Ectodermal cell (in vitro differentiated cells): ENCODE results near the gene CMTM4.

Experiments
- H3K27ac ChIP-seq: 2 replicates; pipeline ENCODE4 v1.7.0; 2013; ENCODE audit warnings: mild to moderate bottlenecking, low read depth, low read length; ENCODE audit not compliant: insufficient read depth, poor library complexity, severe bottlenecking
- H3K27me3 ChIP-seq: 2 replicates; pipeline ENCODE4 v1.7.0; 2013; ENCODE audit warnings: mild to moderate bottlenecking, low read length; ENCODE audit not compliant: insufficient read depth, control insufficient read depth, poor library complexity, severe bottlenecking
- H3K36me3 ChIP-seq: one replicate; pipeline ENCODE4 v1.7.0; 2013; ENCODE audit warnings: low read length; ENCODE audit not compliant: control insufficient read depth, insufficient read depth
- H3K4me1 ChIP-seq: one replicate; pipeline ENCODE4 v1.7.0; 2013; ENCODE audit warnings: low read length; ENCODE audit not compliant: control insufficient read depth, insufficient read depth
- H3K4me3 ChIP-seq: 2 replicates; pipeline ENCODE4 v1.7.0; 2013; ENCODE audit warnings: low read depth, low read length, control low read depth; ENCODE audit not compliant: insufficient read depth
- H3K9me3 ChIP-seq: 2 replicates; pipeline ENCODE4 v1.7.0; 2013; ENCODE audit warnings: mild to moderate bottlenecking, low read length, moderate library complexity; ENCODE audit not compliant: control insufficient read depth
- WGBS, 2 experiments: methylation state at CpG; one replicate each; pipeline ENCODE4 v1.1.7; 2013; ENCODE audit warnings: missing lambda C conversion rate in 2 of 2; 5-methylcytosine and 5-hydroxymethylcytosine counted together

The CMTM4 gene

DNA sequence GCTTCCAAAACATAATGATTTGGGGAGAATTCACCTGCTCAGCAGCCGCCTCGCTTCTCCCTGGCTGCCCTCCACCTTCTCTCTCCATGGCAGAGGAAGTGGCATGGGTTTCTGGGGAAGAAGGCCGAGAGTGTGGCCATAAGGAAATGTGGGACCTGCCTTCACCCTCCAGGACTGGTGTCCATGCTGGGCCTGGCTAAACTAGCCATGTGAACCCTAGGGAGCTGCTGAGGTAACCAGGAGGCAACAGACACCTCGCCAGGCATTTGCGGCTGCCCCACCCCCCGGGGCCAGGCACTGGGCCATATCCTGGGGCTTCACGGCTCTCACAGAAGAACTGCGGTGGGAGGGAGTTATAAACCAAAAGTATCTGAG, 9.9 kb upstream of the CMTM4 start:
- Histone ChIP-seq H3K27ac (no peak overlapping the region), H3K9me3 (no peaks in the 10 kb centered on the region), H3K4me1 (no peaks in the 10 kb centered on the region), H3K27me3 (no peaks in the 10 kb centered on the region), H3K36me3 (no peaks in the 10 kb centered on the region), H3K4me3 (no peak overlapping the region)
- WGBS, 2 experiments: 86 to 88% methylated on average over 8 of the region's 8 CpGs

DNA sequence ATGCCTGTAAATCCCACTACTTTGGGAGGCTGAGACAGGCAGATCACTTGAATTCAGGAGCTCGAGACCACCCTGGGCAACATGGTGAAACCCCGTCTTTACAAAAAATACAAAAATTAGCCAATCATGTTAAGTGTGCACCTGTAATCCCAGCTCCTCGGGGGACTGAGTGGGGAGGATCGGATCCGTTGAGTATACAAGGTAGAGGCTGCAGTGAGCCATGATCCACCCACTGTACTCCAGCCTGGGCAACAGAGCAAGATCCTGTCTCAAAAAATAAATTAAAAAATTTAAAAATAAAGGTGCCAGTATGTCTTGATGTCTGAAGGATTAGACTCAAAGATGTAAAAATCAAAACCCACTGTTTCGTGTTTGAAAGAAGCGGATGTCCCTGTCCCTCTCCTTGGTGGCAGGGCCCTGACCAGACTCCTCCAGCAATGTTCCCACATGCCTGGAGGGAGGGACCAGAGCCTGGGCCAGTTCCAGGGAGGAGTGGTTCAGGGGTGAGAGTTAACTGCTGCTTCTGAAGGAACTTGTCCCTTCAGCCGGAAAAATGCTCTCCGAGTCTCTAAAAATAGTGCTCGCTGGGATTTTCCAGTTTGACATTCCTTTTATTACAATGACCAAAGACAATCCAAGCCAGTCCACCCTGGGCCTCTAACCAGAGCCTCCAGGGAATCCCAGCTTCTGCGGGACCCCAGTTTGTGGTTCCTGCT, 9.4 kb upstream of the CMTM4 start:
- 88 to 96% methylated on average over 11 of the region's 11 CpGs for WGBS, 2 experiments
- Histone ChIP-seq H3K9me3 (no peaks in the 10 kb centered on the region), H3K36me3 (no peaks in the 10 kb centered on the region), H3K27me3 (no peaks in the 10 kb centered on the region), H3K27ac (no peak overlapping the region), H3K4me3 (no peak overlapping the region), H3K4me1 (no peaks in the 10 kb centered on the region)

DNA sequence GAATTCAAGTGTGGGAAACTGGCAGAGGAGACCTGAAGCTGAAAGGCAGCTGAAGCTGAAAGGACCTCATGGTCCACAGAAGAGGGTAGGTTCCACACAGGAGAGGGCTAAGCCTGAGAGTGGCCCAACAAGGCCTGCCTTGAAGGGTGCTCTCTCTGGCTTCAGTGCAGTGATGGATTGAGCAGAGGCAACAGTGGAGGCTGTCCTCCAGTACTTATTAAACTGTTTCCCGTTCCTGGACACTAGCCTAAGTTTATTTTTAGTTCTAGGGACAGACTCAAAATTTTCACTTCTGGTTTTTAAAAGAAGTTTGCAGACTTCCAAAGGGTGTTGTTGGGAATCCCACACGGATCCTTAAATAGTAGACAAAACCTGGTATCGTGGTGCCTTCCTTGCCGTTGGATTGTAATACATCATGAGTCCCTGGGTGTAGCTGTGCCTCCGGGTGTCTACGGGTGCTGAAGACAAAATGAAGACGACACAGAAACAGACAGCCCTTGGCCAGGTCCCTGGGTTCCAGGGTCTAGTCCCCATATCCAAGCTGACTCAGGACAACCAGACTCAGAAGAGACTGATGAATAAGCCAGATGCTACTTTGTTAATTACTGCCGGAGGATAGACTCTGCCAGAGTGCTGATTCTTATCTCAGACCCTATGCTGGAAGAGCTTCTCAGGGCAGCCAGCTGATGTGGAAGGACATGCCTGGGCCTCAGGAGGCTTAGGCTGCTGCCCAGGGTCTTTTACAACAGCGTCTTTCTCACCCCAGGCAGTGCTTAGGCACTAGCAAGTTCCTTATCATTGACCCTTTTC, 7.1 kb upstream of the CMTM4 start:
- no peaks in the 10 kb centered on the region for H3K9me3 ChIP-seq
- no peaks in the 10 kb centered on the region for H3K4me1 ChIP-seq
- WGBS, 2 experiments: 90 to 93% methylated on average over 9 of the region's 9 CpGs
- no peaks in the 10 kb centered on the region for H3K36me3 ChIP-seq
- H3K4me3 ChIP-seq: no peak overlapping the region
- H3K27ac ChIP-seq: no peak overlapping the region
- H3K27me3 ChIP-seq: no peaks in the 10 kb centered on the region

DNA sequence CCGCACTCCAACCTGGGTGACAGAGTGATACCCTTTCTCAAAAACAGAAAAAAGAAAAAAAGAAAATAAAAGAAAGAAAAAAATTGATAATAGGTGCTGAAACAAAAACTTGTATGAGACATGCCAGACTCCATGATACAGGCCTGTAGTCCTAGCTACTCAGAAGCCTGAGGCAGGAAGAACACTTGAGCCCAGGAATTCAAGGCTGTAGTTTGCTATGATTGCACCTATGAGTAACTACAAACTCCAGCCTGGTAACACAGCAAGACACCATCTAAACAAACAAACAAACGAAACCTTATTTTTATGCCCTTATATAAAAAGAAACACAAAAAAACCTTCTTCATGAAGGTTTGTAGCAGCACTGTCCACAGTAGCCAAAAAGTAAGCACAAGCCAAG, 5.0 kb upstream of the CMTM4 start:
- no peaks in the 10 kb centered on the region for H3K36me3 ChIP-seq
- no peaks in the 10 kb centered on the region for H3K4me1 ChIP-seq
- no peaks in the 10 kb centered on the region for H3K9me3 ChIP-seq
- WGBS, 2 experiments: 80 to 92% methylated on average over 2 of the region's 2 CpGs
- peaks cover 10% of the 10 kb centered on the region for H3K27me3 ChIP-seq
- no peak overlapping the region for H3K4me3 ChIP-seq
- H3K27ac ChIP-seq: no peak overlapping the region

DNA sequence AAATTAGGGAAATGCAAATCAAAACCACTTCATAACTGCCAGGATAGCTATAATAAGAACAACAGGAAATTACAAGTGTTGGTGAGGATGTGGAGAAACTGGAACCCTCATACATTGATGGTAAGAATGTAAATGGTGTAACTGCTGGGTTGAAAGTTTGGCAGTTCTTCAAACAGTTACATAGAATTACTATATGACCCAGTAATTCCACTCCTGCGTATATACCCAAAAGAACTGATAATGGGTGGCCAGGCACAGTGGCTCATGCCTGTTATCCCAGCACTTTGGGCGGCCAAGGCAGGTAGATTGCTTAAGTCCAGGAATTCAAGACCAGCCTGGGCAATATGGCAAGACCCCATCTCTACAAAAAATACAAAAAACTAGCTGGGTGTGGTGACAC, 4.5 kb upstream of the CMTM4 start:
- H3K4me1 ChIP-seq: no peaks in the 10 kb centered on the region
- no peaks in the 10 kb centered on the region for H3K36me3 ChIP-seq
- H3K27ac ChIP-seq: no peak overlapping the region
- WGBS, 2 experiments: 92 to 94% methylated on average over 2 of the region's 2 CpGs
- H3K4me3 ChIP-seq: no peak overlapping the region
- H3K27me3 ChIP-seq: peaks cover 13% of the 10 kb centered on the region
- H3K9me3 ChIP-seq: no peaks in the 10 kb centered on the region

DNA sequence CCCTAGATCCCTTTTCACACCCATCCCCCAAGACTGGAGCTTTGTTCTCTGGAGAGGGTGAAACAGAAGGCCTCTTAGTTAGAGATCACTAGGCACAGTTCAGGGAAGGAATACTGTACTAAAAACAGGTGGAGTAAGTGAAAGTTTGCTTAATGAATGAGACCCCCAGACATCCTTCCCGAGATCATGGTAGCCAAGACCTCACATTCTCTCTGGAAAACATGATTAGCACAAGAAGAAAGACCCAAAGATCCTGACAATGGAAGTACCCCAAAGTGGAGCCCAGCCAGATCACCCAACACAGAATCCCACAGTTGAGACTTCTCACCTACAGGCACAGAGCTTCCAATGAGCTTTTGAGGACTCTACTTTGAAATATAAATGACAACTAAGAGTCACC, 3.4 kb upstream of the CMTM4 start:
- Histone ChIP-seq H3K9me3 (no peaks in the 10 kb centered on the region), H3K27ac (no peak overlapping the region), H3K36me3 (no peaks in the 10 kb centered on the region), H3K27me3 (peaks cover 22% of the 10 kb centered on the region), H3K4me3 (no peak overlapping the region), H3K4me1 (peaks cover 4% of the 10 kb centered on the region)
- WGBS, 2 experiments: 75 to 83% methylated on average over 1 of the region's 1 CpG

DNA sequence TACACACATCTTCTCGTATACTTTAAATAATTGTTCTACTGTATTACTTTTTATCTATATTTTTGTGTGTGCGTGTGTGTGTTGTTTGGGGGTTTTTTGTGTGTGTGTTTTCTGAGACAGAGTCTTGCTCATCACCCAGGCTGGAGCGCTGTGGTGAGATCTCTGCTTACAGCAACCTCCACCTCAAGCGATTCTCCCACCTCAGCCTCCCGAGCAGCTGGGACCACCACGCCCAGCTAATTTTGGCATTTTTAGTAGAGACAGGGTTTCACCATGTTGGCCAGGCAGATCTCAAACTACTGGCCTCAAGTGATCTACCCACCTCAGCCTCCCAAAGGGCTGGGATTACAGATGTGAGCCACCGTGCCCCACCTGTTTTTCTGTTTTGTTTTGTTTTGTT, 1.5 kb upstream of the CMTM4 start:
- 89 to 91% methylated on average over 5 of the region's 7 CpGs for WGBS, 2 experiments
- H3K4me3 ChIP-seq: no peak overlapping the region
- no peak overlapping the region for H3K27ac ChIP-seq
- peaks cover 22% of the 10 kb centered on the region for H3K27me3 ChIP-seq
- H3K4me1 ChIP-seq: peaks cover 4% of the 10 kb centered on the region
- no peaks in the 10 kb centered on the region for H3K36me3 ChIP-seq
- H3K9me3 ChIP-seq: no peaks in the 10 kb centered on the region

DNA sequence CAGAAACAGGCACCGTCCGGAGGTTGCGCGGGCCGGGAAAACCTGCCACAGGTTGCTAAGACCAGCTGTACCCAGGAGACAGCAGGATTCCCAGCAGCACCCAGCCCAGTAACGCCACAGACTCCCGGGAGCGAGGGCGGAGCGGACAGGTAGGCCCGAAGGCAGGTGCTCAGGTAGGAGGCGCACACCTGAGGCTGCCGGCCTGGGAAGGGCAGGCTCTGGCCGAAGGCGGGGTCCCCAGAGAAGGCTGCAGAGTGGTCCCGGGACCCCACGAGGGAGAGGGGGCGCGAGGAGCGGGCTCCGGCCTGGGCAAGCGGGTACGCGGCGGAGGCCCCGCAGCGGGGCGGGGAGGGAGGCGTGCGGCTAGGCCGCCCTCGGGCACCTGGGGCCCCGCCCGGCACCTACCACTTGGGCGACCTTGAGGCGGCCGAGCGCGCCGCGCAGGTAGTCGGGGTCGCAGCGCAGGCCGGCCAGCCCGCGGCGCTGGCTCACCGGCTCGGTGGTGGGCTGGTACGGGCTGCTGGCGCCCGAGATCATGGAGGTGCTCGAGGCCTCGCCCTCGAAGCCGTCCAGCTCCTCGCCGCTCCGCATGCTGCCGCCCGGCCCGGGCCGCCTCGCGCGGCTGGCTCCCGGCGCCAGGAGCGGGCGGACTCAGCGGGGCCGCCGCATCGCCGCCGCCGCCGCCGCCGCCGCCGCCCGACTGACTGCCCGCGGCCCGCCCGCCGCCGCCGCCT, 441 bp downstream of the CMTM4 start:
- Histone ChIP-seq H3K4me3 (peak overlapping the region; percentile 37), H3K4me1 (peaks cover 4% of the 10 kb centered on the region), H3K27me3 (peaks cover 22% of the 10 kb centered on the region), H3K27ac (no peak overlapping the region), H3K9me3 (no peaks in the 10 kb centered on the region), H3K36me3 (no peaks in the 10 kb centered on the region)
- WGBS, 2 experiments: 5% methylated on average over 91 of the region's 91 CpGs

DNA sequence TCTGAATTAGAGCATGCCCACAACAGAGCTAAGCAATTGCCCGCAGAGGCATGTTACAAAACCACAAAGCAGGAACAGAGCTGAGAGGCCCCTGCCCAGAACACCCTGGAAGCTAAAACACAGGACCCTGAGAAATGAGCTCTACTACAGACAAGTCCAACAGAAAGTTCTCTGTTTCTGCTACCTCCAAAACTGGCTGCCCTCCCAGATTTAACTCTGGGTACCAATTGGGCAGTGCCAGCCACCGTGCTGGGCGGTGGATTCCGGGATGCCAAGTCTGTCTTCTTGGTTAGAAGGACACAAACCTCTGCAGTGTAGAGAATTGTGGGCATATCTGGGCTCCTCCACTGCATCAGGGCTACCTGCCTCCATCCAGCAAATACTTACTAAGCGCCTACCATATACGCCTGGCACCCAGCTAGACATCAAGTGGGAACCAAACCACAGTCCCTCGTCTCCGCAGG, 1.0 kb downstream of the CMTM4 start:
- no peak overlapping the region for H3K27ac ChIP-seq
- H3K36me3 ChIP-seq: no peaks in the 10 kb centered on the region
- H3K27me3 ChIP-seq: peaks cover 22% of the 10 kb centered on the region
- H3K9me3 ChIP-seq: no peaks in the 10 kb centered on the region
- 81 to 82% methylated on average over 8 of the region's 8 CpGs for whole genome bisulfite sequencing, 2 experiments
- H3K4me3 ChIP-seq: peak overlapping the region; percentile 37
- H3K4me1 ChIP-seq: peaks cover 5% of the 10 kb centered on the region

DNA sequence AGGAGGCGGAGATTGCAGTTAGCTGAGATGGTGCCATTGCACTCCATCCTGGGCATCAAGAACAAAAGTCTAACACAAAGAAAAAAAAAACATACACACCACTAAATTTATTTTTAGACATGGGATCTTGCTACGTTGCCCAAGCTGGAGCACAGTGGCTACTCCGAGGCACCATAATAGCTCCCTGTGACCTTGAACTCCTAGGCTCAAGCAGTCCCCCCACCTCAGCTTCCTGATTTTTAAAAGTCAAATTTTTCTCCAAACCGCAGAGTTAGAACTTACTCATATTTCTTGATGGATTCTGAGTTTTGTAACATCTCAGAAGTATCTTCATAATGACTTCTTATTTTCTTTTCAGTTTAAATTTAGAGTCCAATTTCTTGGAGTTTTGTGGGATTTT, 3.4 kb downstream of the CMTM4 start:
- H3K9me3 ChIP-seq: no peaks in the 10 kb centered on the region
- no peak overlapping the region for H3K27ac ChIP-seq
- 94 to 95% methylated on average over 3 to 4 of the region's 4 CpGs for WGBS, 2 experiments
- no peak overlapping the region for H3K4me3 ChIP-seq
- no peaks in the 10 kb centered on the region for H3K36me3 ChIP-seq
- H3K27me3 ChIP-seq: peaks cover 22% of the 10 kb centered on the region
- peaks cover 10% of the 10 kb centered on the region for H3K4me1 ChIP-seq
